GM12878 (cell line): Measurements from ENCODE around the gene STAC2. TPM values are rescaled to one million over a fixed set of nuclear protein-coding genes. Genes with fewer than 3 reads are reported as not detected.

Experiments
- ATAC-seq: fragments of 200-7000 bp; cut with Tn5 transposase; 3 replicates; pipeline ENCODE4 v1.9.1; 2020; ENCODE audit warnings: mild to moderate bottlenecking, moderate library complexity
- BruUV-seq: library from RNA; stranded (reverse); fragments of 400-500 nt; replicated peaks from 2 replicates; lab custom pipeline; 2021; lab: Mats Ljungman, UMichigan
- CTCF ChIA-PET: fragments of 300-600 bp; sonication (Branson Sonifier 250); formaldehyde crosslinking; extraction: SDS; loops from one replicate; lab custom pipeline; 2021; ENCODE audit warnings: inconsistent platforms; lab: Yijun Ruan, JAX
- POLR2A ChIA-PET: fragments of 350-600 bp; formaldehyde crosslinking; extraction: SDS; loops from one replicate; lab custom pipeline; 2021; ENCODE audit warnings: inconsistent platforms; lab: Charles Lee
- RAD21 ChIA-PET: fragments of 300-600 bp; sonication (Branson Sonifier 250); formaldehyde crosslinking; loops from one replicate; lab custom pipeline; 2023; ENCODE audit warnings: antibody characterized with exemption; ENCODE audit not compliant: unreplicated experiment; lab: Charles Lee
- SMC1A ChIA-PET: fragments of 300-600 bp; sonication (Branson Sonifier 250); formaldehyde crosslinking; loops from one replicate; lab custom pipeline; 2023; ENCODE audit not compliant: unreplicated experiment, uncharacterized antibody; lab: Charles Lee
- DNase-seq: peaks from one replicate; pipeline ENCODE4 v3.0.0-alpha.2; 2011; ENCODE audit warnings: low read depth, low spot score
- FAIRE-seq: peaks from 3 replicates; lab custom pipeline; 2011; peaks lifted over from hg19 to GRCh38; lab: Jason Lieb, UNC
- H2AFZ ChIP-seq: 2 replicates; pipeline ENCODE4 v1.6.0; 2011; ENCODE audit warnings: low read depth, low read length, control low read depth; ENCODE audit not compliant: control insufficient read depth
- H3K27ac ChIP-seq: 2 replicates; pipeline ENCODE4 v1.5.1; 2011; ENCODE audit warnings: control low read depth; ENCODE audit not compliant: control insufficient read depth, insufficient read depth
- H3K27me3 ChIP-seq, 2 experiments: replicated peaks in 1 of 2; 2 replicates each; pipeline versions ENCODE4 v1.6.0 to v1.6.1; 2011; ENCODE audit warnings: low read length in 1 of 2; ENCODE audit not compliant: control insufficient read depth in 2 of 2, insufficient read depth in 2 of 2
- H3K36me3 ChIP-seq, 2 experiments: 2 replicates each; pipeline ENCODE4 v1.5.1; 2011; ENCODE audit warnings: low read length in 1 of 2; ENCODE audit not compliant: control insufficient read depth in 2 of 2, insufficient read depth in 2 of 2
- H3K4me1 ChIP-seq: 2 replicates; pipeline ENCODE4 v1.6.1; 2011; ENCODE audit warnings: mild to moderate bottlenecking, low read length, moderate library complexity, mixed read lengths; ENCODE audit not compliant: control insufficient read depth, insufficient read depth
- H3K4me2 ChIP-seq: 2 replicates; pipeline ENCODE4 v1.6.0; 2011; ENCODE audit warnings: control low read depth; ENCODE audit not compliant: control insufficient read depth, insufficient read depth
- H3K4me3 ChIP-seq: fragments of 200-600 bp; sonication (generic); 2 replicates; pipeline ENCODE4 v1.5.1; 2016
- H3K79me2 ChIP-seq: 2 replicates; pipeline ENCODE4 v1.6.0; 2011; ENCODE audit warnings: low read length; ENCODE audit not compliant: control insufficient read depth, insufficient read depth
- H3K9ac ChIP-seq: 2 replicates; pipeline ENCODE4 v1.8.0; 2011; ENCODE audit warnings: low read length, control low read depth, mixed read lengths; ENCODE audit not compliant: control insufficient read depth, insufficient read depth
- H3K9me3 ChIP-seq: replicated peaks from 3 replicates; pipeline ENCODE4 v1.5.1; 2011; ENCODE audit warnings: mild to moderate bottlenecking, low read length; ENCODE audit not compliant: control insufficient read depth, insufficient read depth
- H4K20me1 ChIP-seq: 2 replicates; pipeline ENCODE4 v1.6.0; 2011; ENCODE audit not compliant: control insufficient read depth, insufficient read depth
- ASH2L ChIP-seq: fragments of 300-600, 200-600 bp; sonication (generic); IDR thresholded peaks from 2 replicates; pipeline ENCODE4 v1.6.1; 2017; ENCODE audit warnings: low read depth, mild to moderate bottlenecking, borderline replicate concordance
- BMI1 ChIP-seq: fragments of 450-650 bp; IDR thresholded peaks from 2 replicates; pipeline ENCODE4 v1.6.1; 2016; ENCODE audit warnings: mild to moderate bottlenecking, moderate library complexity, borderline replicate concordance
- IKZF1 ChIP-seq: fragments of 450-650 bp; conservative IDR thresholded peaks from 2 replicates; pipeline ENCODE4 v1.6.1; 2017; ENCODE audit warnings: antibody characterized with exemption, mild to moderate bottlenecking
- KAT2A ChIP-seq: conservative IDR thresholded peaks from 2 replicates; pipeline ENCODE4 v1.6.1; 2011; ENCODE audit warnings: low read depth, low read length; ENCODE audit not compliant: control insufficient read depth
- MEF2B ChIP-seq: fragments of 450-650 bp; IDR thresholded peaks from 2 replicates; pipeline ENCODE4 v1.6.1; 2018; ENCODE audit warnings: mild to moderate bottlenecking, moderate library complexity; ENCODE audit not compliant: partially characterized antibody, poor library complexity, severe bottlenecking
- NFYB ChIP-seq: IDR thresholded peaks from 2 replicates; pipeline ENCODE4 v1.6.1; 2011; ENCODE audit warnings: low read depth, mild to moderate bottlenecking, low read length, improper control_type of control experiment, moderate library complexity; ENCODE audit not compliant: insufficient read depth
- STAT1 ChIP-seq: fragments of 450-650 bp; conservative IDR thresholded peaks from 2 replicates; pipeline ENCODE4 v1.6.1; 2014; ENCODE audit warnings: antibody characterized with exemption, mild to moderate bottlenecking
- STAT3 ChIP-seq: IDR thresholded peaks from 2 replicates; pipeline ENCODE4 v1.6.1; 2011; ENCODE audit warnings: low read depth, low read length, improper control_type of control experiment
- TAF1 ChIP-seq: IDR thresholded peaks from 2 replicates; pipeline ENCODE4 v1.6.1; 2011; ENCODE audit warnings: mild to moderate bottlenecking, low read depth, low read length, borderline replicate concordance
- TCF7 ChIP-seq: IDR thresholded peaks from 2 replicates; pipeline ENCODE4 v1.6.1; 2014; ENCODE audit warnings: antibody characterized with exemption, borderline replicate concordance
- YY1 ChIP-seq: IDR thresholded peaks from 2 replicates; pipeline ENCODE4 v1.6.1; 2011; ENCODE audit warnings: low read depth, mild to moderate bottlenecking, low read length
- ZNF274 ChIP-seq: IDR thresholded peaks from one replicate; pipeline ENCODE4 v1.8.0; 2011; ENCODE audit not compliant: insufficient read length, insufficient read depth
- WGBS: methylation state at CpG from one replicate; pipeline ENCODE4 v1.1.6; 2016; ENCODE audit warnings: low lambda C conversion rate; ENCODE audit not compliant: insufficient replicate concordance, insufficient coverage; ENCODE audit errors: missing lambda C conversion rate; 5-methylcytosine and 5-hydroxymethylcytosine counted together
- in situ Hi-C: fragments of 300-500 bp; cut with MboI; formaldehyde crosslinking; loops from 9 replicates; pipeline ENCODE4 v1.14.3; 2018; ENCODE audit warnings: mixed read lengths
- intact Hi-C: fragments of 100-400 bp; cut with micrococcal nuclease; formaldehyde crosslinking; loops from one replicate; pipeline ENCODE4 v1.14.2; 2022; ENCODE audit not compliant: unreplicated experiment
- polyA plus RNA-seq, 11 experiments: library from polyadenylated mRNA; depleted of rRNA in 4 of 11; unstranded in 6 of 11; stranded (reverse) in 5 of 11; fragments of >200 nt; fragmentation: Nextera tagmentation in 4 of 11; fragmentation: Illumina TruSeq in 1 of 11; extraction: Ambion mirVana in 4 of 11; extraction: Trizol in 1 of 11; gene quantifications; 1 replicate in 1 of 11; 2 replicates in 10 of 11; pipeline versions ENCODE4 v1.2.1 to v1.2.3, GENCODE V29; 2011 to 2016; ENCODE audit warnings: inconsistent platforms in 2 of 11, missing spikeins in 2 of 11, low read depth in 1 of 11
- total RNA-seq, 4 experiments: library from RNA; depleted of rRNA in 3 of 4; stranded (reverse); fragments of >200 nt in 3 of 4; fragmentation: Illumina TruSeq in 1 of 4; extraction: Trizol in 1 of 4; gene quantifications; 2 replicates each; pipeline versions ENCODE4 v1.2.1 to v1.2.3, GENCODE V29; 2013 to 2021
- TF ChIP-seq, protein P1 (sequence below): fragments of 450-650 bp; IDR thresholded peaks from 2 replicates; pipeline ENCODE4 v1.6.1; 2017; ENCODE audit warnings: mild to moderate bottlenecking, moderate library complexity

The STAC2 gene
- total and polyA plus RNA-seq, 10 of the 15 experiments (the other 5 are each of a cell fraction or from before 2014, with no cell fraction given): 0.04 TPM; not detected in 9

DNA sequence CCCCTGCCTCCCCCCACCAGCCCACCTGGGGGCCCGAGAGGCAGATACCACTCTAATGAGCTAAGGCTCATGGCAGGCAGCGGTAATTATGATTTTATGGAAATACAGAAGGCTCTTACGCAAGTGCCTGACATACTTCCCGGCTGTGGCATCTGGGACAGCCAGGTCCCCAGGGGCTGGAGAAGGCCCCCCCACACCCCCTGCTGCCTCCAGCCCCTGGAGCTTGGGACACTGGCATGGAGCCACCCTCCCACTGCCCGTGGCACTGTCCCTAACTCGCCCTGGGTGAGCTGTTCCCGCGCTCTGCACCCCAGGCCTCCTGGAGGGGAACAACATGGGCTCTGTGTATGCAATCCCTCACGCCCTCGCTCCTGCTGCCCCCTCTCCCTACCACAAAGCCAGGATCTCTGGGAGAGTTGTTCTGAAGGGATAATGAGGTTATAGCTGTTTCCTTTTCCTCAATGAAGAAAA lies 5.4 kb upstream of the STAC2 start (continued):
- no peak for TF ChIP-seq IKZF1

DNA sequence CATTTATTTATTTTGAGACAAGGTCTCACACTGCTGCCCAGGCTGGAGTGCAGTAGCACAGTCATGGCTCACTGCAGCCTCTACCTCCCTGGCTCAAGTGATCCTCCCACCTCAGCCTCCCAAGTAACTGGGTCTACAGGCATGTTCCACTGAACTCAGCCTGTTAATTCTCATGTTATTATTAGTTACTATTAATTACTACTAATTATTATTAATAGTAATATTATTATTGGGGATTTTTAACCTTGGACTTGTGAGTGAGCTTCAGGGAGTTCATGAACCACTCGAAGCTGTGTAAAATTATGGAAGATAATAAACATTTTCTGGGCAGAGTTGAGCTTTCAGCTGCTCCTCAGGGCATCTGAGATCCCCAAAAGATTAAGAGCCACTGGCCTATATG lies 4.6 kb upstream of the STAC2 start:
- Histone ChIP-seq H3K9me3 (no peaks in the 10 kb centered on the region), H3K9ac (no peak overlapping the region), H3K27me3 (peaks cover 2 to 3% of the 10 kb centered on the region in 2 experiments; a peak in 2 of 4 replicates), H3K36me3 (no peaks in the 10 kb centered on the region), H2AFZ (no peak overlapping the region), H4K20me1 (no peaks in the 10 kb centered on the region), H3K79me2 (no peaks in the 10 kb centered on the region), H3K27ac (no peak overlapping the region), H3K4me3 (no peak overlapping the region), H3K4me2 (no peak overlapping the region), H3K4me1 (no peaks in the 10 kb centered on the region)
- intact Hi-C loops (no loop called here), in situ Hi-C loops (no loop called here)
- ATAC-seq (no peak), FAIRE-seq (no peak), DNase-seq (no peak)
- ChIA-PET CTCF (interaction anchor here (0.9 to 21.3 kb wide), 8 partner anchors 12 to 258 kb away, joined by 3 to 658 read pairs (median 16); no protein-coding TSS in a partner anchor), SMC1A (interaction anchor here (0.9 to 4.1 kb wide), 4 partner anchors 12 to 31 kb away, joined by 3 to 69 read pairs (median 12); partner anchors contain the start of gene RPL19), RAD21 (interaction anchor here (0.9 to 11.3 kb wide), 4 partner anchors 14 to 247 kb away, joined by 3 to 160 read pairs (median 11); no protein-coding TSS in a partner anchor), POLR2A (interaction anchor here (1.2 kb wide), 1 partner anchor 25 kb away, joined by 3 read pairs; no protein-coding TSS in a partner anchor)
- no TSS peak for BruUV-seq
- 0% methylated on average over 1 of the region's 1 CpG for WGBS
- no peak for TF ChIP-seq ASH2L
- TF ChIP-seq BMI1: no peak
- TF ChIP-seq NFYB: no peak
- TF ChIP-seq TCF7: no peak
- TF ChIP-seq TAF1: no peak
- TF ChIP-seq ZNF274: no peak
- TF ChIP-seq KAT2A: no peak
- no peak for TF ChIP-seq MEF2B
- TF ChIP-seq, protein P1, sequence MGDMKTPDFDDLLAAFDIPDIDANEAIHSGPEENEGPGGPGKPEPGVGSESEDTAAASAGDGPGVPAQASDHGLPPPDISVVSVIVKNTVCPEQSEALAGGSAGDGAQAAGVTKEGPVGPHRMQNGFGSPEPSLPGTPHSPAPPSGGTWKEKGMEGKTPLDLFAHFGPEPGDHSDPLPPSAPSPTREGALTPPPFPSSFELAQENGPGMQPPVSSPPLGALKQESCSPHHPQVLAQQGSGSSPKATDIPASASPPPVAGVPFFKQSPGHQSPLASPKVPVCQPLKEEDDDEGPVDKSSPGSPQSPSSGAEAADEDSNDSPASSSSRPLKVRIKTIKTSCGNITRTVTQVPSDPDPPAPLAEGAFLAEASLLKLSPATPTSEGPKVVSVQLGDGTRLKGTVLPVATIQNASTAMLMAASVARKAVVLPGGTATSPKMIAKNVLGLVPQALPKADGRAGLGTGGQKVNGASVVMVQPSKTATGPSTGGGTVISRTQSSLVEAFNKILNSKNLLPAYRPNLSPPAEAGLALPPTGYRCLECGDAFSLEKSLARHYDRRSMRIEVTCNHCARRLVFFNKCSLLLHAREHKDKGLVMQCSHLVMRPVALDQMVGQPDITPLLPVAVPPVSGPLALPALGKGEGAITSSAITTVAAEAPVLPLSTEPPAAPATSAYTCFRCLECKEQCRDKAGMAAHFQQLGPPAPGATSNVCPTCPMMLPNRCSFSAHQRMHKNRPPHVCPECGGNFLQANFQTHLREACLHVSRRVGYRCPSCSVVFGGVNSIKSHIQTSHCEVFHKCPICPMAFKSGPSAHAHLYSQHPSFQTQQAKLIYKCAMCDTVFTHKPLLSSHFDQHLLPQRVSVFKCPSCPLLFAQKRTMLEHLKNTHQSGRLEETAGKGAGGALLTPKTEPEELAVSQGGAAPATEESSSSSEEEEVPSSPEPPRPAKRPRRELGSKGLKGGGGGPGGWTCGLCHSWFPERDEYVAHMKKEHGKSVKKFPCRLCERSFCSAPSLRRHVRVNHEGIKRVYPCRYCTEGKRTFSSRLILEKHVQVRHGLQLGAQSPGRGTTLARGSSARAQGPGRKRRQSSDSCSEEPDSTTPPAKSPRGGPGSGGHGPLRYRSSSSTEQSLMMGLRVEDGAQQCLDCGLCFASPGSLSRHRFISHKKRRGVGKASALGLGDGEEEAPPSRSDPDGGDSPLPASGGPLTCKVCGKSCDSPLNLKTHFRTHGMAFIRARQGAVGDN: no peak
- TF ChIP-seq STAT3: no peak
- TF ChIP-seq YY1: no peak
- TF ChIP-seq STAT1: no peak
